ENCODE results near the gene PCDH10.

DNA sequence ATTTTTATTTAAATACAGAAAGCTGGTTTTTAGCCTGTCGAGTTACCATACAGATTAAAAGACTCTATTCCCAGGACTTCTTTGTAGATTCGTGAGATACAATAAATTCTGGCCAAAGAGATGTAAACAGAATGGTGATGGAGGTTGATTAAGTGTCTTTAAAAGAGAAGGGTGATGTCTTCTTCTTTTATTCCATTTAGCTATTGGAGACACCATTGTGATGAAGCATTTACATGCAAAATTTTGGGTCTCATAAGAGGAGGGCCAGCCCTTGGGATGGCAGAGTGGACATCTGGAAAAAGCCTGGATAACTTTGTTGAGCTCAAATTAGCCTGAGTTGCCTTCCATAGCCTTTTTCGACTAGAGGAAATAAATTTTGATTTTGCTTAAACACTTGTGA is 21.6 kb upstream of the PCDH10 start:
- no peak for TF ChIP-seq EP300 (IDR thresholded peaks at IDR 0.05)
- TF ChIP-seq, protein P1, sequence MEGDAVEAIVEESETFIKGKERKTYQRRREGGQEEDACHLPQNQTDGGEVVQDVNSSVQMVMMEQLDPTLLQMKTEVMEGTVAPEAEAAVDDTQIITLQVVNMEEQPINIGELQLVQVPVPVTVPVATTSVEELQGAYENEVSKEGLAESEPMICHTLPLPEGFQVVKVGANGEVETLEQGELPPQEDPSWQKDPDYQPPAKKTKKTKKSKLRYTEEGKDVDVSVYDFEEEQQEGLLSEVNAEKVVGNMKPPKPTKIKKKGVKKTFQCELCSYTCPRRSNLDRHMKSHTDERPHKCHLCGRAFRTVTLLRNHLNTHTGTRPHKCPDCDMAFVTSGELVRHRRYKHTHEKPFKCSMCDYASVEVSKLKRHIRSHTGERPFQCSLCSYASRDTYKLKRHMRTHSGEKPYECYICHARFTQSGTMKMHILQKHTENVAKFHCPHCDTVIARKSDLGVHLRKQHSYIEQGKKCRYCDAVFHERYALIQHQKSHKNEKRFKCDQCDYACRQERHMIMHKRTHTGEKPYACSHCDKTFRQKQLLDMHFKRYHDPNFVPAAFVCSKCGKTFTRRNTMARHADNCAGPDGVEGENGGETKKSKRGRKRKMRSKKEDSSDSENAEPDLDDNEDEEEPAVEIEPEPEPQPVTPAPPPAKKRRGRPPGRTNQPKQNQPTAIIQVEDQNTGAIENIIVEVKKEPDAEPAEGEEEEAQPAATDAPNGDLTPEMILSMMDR (IDR thresholded peaks at IDR 0.05), result no peak
- no peak for TF ChIP-seq POLR2A (IDR thresholded peaks at IDR 0.05)
